ENCODE data around the gene LCN6.
"Not testable (repeated sequence)": the region's sequence is repeated elsewhere in the genome, so short reads cannot be mapped to it uniquely, and the experiment has no call there.

The LCN6 gene

GRCh38 chr9:136719195-136719880, 29.0 kb downstream of the LCN6 start:
- intact Hi-C loops (cut with DNase I), result no loop called here
- no peak for DNase-seq

GRCh38 chr9:136718345-136719194, 29.8 kb downstream of the LCN6 start:
- intact Hi-C loops (cut with DNase I), result no loop called here
- no peak for DNase-seq

- intact Hi-C loops (cut with DNase I), result no loop called here
Measured at GRCh38 chr9:136717399-136717798, 30.9 kb downstream of the LCN6 start.

GRCh38 chr9:136714893-136715274, 33.4 kb downstream of the LCN6 start:
- intact Hi-C loops (cut with DNase I), result no loop called here
- DNase-seq, result no peak

More at GRCh38 chr9:136717399-136717798, 30.9 kb downstream of the LCN6 start:
- no peak for DNase-seq

GRCh38 chr9:136714096-136714892, 34.0 kb downstream of the LCN6 start:
- intact Hi-C loops (cut with DNase I), result no loop called here
- DNase-seq, result no peak

- intact Hi-C loops (cut with DNase I), result no loop called here
- DNase-seq, result peak in 10 of 42 donors; percentile 21 to 64 (median 44)
Measured at GRCh38 chr9:136713550-136713949, 34.8 kb downstream of the LCN6 start.

- no peak for DNase-seq
- intact Hi-C loops (cut with DNase I), result no loop called here
Measured at GRCh38 chr9:136712690-136713544, 35.4 kb downstream of the LCN6 start.

GRCh38 chr9:136711751-136712689, 36.3 kb downstream of the LCN6 start, which contains the start of gene DIPK1B:
TSS of gene DIPK1B (plus strand) at chr9:136712572. CDS start at chr9:136712666, 94 bp downstream.
- intact Hi-C loops (cut with DNase I), result no loop called here
- DNase-seq, result peak in 13 of 42 donors; percentile 19 to 67 (median 45)

GRCh38 chr9:136711219-136711648, 37.1 kb downstream of the LCN6 start:
- DNase-seq; intact Hi-C loops (cut with DNase I): not testable (repeated sequence)

- intact Hi-C loops (cut with DNase I), result no loop called here
- DNase-seq, result no peak
Measured at GRCh38 chr9:136710543-136710942, 37.8 kb downstream of the LCN6 start.

- intact Hi-C loops (cut with DNase I), result no loop called here
- DNase-seq, result no peak
Measured at GRCh38 chr9:136709454-136710109, 38.7 kb downstream of the LCN6 start.

GRCh38 chr9:136707849-136708517, 40.3 kb downstream of the LCN6 start:
- DNase-seq, result no peak
- intact Hi-C loops (cut with DNase I), result no loop called here

GRCh38 chr9:136707011-136707410, 41.3 kb downstream of the LCN6 start:
- DNase-seq, result no peak
- intact Hi-C loops (cut with DNase I), result no loop called here

- DNase-seq, result no peak
Measured at GRCh38 chr9:136705564-136705963, 42.8 kb downstream of the LCN6 start.

GRCh38 chr9:136704741-136705140, 43.6 kb downstream of the LCN6 start:
- intact Hi-C loops (cut with DNase I), result not testable (repeated sequence)

More at GRCh38 chr9:136705564-136705963, 42.8 kb downstream of the LCN6 start:
- intact Hi-C loops (cut with DNase I), result no loop called here

GRCh38 chr9:136703276-136703860, 45.0 kb downstream of the LCN6 start:
- intact Hi-C loops (cut with DNase I), result no loop called here
- DNase-seq, result no peak

More at GRCh38 chr9:136704741-136705140, 43.6 kb downstream of the LCN6 start:
- not testable (repeated sequence) for DNase-seq
